PC-3 (cell line): ENCODE measurements around the gene CYP4F22.

Experiments
- CTCF ChIP-seq: fragments of 300-600 bp; sonication (generic); conservative IDR thresholded peaks from 2 replicates; pipeline ENCODE4 v1.5.1; 2017; ENCODE audit warnings: antibody characterized with exemption, low read depth, mild to moderate bottlenecking, low read length
- EZH2 ChIP-seq: fragments of 300-600 bp; sonication (generic); IDR thresholded peaks from one replicate; pipeline ENCODE4 v1.6.1; 2017; ENCODE audit warnings: antibody characterized with exemption, mild to moderate bottlenecking, low read length; ENCODE audit not compliant: unreplicated experiment
- EZH2phosphoT487 ChIP-seq: fragments of 300-600 bp; sonication (generic); IDR thresholded peaks from 2 replicates; pipeline ENCODE4 v1.6.1; 2018; ENCODE audit warnings: mild to moderate bottlenecking, antibody characterized with exemption, low read length, borderline replicate concordance

- TF ChIP-seq CTCF (no peak), EZH2phosphoT487 (no peak), EZH2 (no peak)
Observed at GRCh38 chr19:15506074-15506571, 2.2 kb upstream of the CYP4F22 start.
